ENCODE data around the gene SIRT2. TPM values are rescaled to one million over a fixed set of nuclear protein-coding genes. Genes with fewer than 3 reads are reported as not detected.
"Not testable (repeated sequence)": the region's sequence is repeated elsewhere in the genome, so short reads cannot be mapped to it uniquely, and the experiment has no call there.

SIRT2 gene
- total RNA-seq, 2 donors from 2014 or later = 31.5 to 46.0 TPM

- DNase-seq (ENCODE audit: low spot score in 2 of 2) (no peak), ATAC-seq (no peak)
- Mint-ChIP-seq H3K36me3 (peaks cover 6 to 27% of the 10 kb centered on the region in 2 donors), H3K9me3 (no peaks in the 10 kb centered on the region), H3K27ac (peak overlapping the region; percentile 55 to 88)
These were observed 8.3 kb upstream of the SIRT2 start for GRCh38 chr19:38907670-38908069.

- DNase-seq (ENCODE audit: low spot score in 2 of 2) = no peak
- Mint-ChIP-seq H3K27ac (no peak overlapping the region), H3K9me3 (no peaks in the 10 kb centered on the region), H3K36me3 (peaks cover 6 to 27% of the 10 kb centered on the region in 2 donors)
- no peak for ATAC-seq
These were observed 7.8 kb upstream of the SIRT2 start for GRCh38 chr19:38907227-38907626.

- H3K36me3 Mint-ChIP-seq = peaks cover 11 to 43% of the 10 kb centered on the region in 2 donors
- ATAC-seq = no peak
- no peaks in the 10 kb centered on the region for H3K9me3 Mint-ChIP-seq
These were observed 6.2 kb upstream of the SIRT2 start for GRCh38 chr19:38905620-38906019.

GRCh38 chr19:38904581-38905539 lies 5.4 kb upstream of the SIRT2 start:
- no peak for DNase-seq (ENCODE audit: low spot score in 2 of 2)
- Mint-ChIP-seq H3K36me3 (peaks cover 17 to 50% of the 10 kb centered on the region in 2 donors), H3K9me3 (no peaks in the 10 kb centered on the region), H3K27ac (peak overlapping the region in 1 of 2 donors; percentile 13)
- no peak for ATAC-seq

More at GRCh38 chr19:38905620-38906019, 6.2 kb upstream of the SIRT2 start:
- H3K27ac Mint-ChIP-seq = no peak overlapping the region
- no peak for DNase-seq (ENCODE audit: low spot score in 2 of 2)

- ATAC-seq (no peak), DNase-seq (ENCODE audit: low spot score in 2 of 2) (no peak)
- H3K27ac Mint-ChIP-seq = peak overlapping the region in 1 of 2 donors; percentile 3
- H3K9me3 Mint-ChIP-seq = no peaks in the 10 kb centered on the region
- H3K36me3 Mint-ChIP-seq = peaks cover 17 to 30% of the 10 kb centered on the region in 2 donors
These were observed 2.3 kb upstream of the SIRT2 start for GRCh38 chr19:38901683-38902082.

- Mint-ChIP-seq H3K27ac (peak overlapping the region; percentile 87 to 93), H3K9me3 (no peaks in the 10 kb centered on the region), H3K36me3 (peaks cover 17 to 28% of the 10 kb centered on the region in 2 donors)
- ATAC-seq (no peak), DNase-seq (ENCODE audit: low spot score in 2 of 2) (no peak)
These were observed 1.3 kb upstream of the SIRT2 start for GRCh38 chr19:38900743-38901190.

GRCh38 chr19:38900202-38900629 lies 798 bp upstream of the SIRT2 start:
- no peaks in the 10 kb centered on the region for H3K9me3 Mint-ChIP-seq
- peaks cover 17 to 23% of the 10 kb centered on the region in 2 donors for H3K36me3 Mint-ChIP-seq
- DNase-seq (ENCODE audit: low spot score in 2 of 2) (no peak), ATAC-seq (no peak)
- H3K27ac Mint-ChIP-seq = peak overlapping the region; percentile 87 to 93

- Mint-ChIP-seq H3K36me3 (peaks cover 10 to 22% of the 10 kb centered on the region in 2 donors), H3K9me3 (no peaks in the 10 kb centered on the region), H3K27ac (peak overlapping the region; percentile 87 to 97)
- no peak for DNase-seq (ENCODE audit: low spot score in 2 of 2)
- no peak for ATAC-seq
These were observed 501 bp downstream of the SIRT2 start for GRCh38 chr19:38898788-38899446.

- no peak for DNase-seq (ENCODE audit: low spot score in 2 of 2)
- Mint-ChIP-seq H3K27ac (peak overlapping the region in 1 of 2 donors; percentile 11), H3K9me3 (no peaks in the 10 kb centered on the region), H3K36me3 (no peaks in the 10 kb centered on the region)
- ATAC-seq = no peak
These were observed 4.5 kb downstream of the SIRT2 start for GRCh38 chr19:38894968-38895367.

- no peak for ATAC-seq
- Mint-ChIP-seq H3K9me3 (no peaks in the 10 kb centered on the region), H3K27ac (no peak overlapping the region), H3K36me3 (no peaks in the 10 kb centered on the region)
- no peak for DNase-seq (ENCODE audit: low spot score in 2 of 2)
These were observed 6.1 kb downstream of the SIRT2 start for GRCh38 chr19:38893341-38893771.

GRCh38 chr19:38892841-38893240 lies 6.6 kb downstream of the SIRT2 start:
- Mint-ChIP-seq H3K9me3 (no peaks in the 10 kb centered on the region), H3K27ac (no peak overlapping the region), H3K36me3 (no peaks in the 10 kb centered on the region)
- DNase-seq (ENCODE audit: low spot score in 2 of 2) = no peak
- ATAC-seq = no peak

GRCh38 chr19:38891771-38892170 lies 7.6 kb downstream of the SIRT2 start:
- no peaks in the 10 kb centered on the region for H3K36me3 Mint-ChIP-seq

GRCh38 chr19:38890686-38891085 lies 8.7 kb downstream of the SIRT2 start:
- ATAC-seq = no peak
- Mint-ChIP-seq H3K9me3 (no peaks in the 10 kb centered on the region), H3K27ac (no peak overlapping the region), H3K36me3 (no peaks in the 10 kb centered on the region)
- DNase-seq (ENCODE audit: low spot score in 2 of 2) = no peak

More at GRCh38 chr19:38891771-38892170, 7.6 kb downstream of the SIRT2 start:
- DNase-seq (ENCODE audit: low spot score in 2 of 2) = no peak
- no peak for ATAC-seq
- H3K27ac Mint-ChIP-seq = no peak overlapping the region
- no peaks in the 10 kb centered on the region for H3K9me3 Mint-ChIP-seq

GRCh38 chr19:38889803-38890202 lies 9.6 kb downstream of the SIRT2 start:
- no peak overlapping the region for H3K27ac Mint-ChIP-seq

GRCh38 chr19:38888876-38889275 lies 10.5 kb downstream of the SIRT2 start:
- DNase-seq (ENCODE audit: low spot score in 2 of 2) (no peak), ATAC-seq (no peak)
- Mint-ChIP-seq H3K27ac (no peak overlapping the region), H3K36me3 (no peaks in the 10 kb centered on the region), H3K9me3 (no peaks in the 10 kb centered on the region)

More at GRCh38 chr19:38889803-38890202, 9.6 kb downstream of the SIRT2 start:
- no peaks in the 10 kb centered on the region for H3K9me3 Mint-ChIP-seq
- no peak for ATAC-seq
- DNase-seq (ENCODE audit: low spot score in 2 of 2) = no peak
- no peaks in the 10 kb centered on the region for H3K36me3 Mint-ChIP-seq

- not testable (repeated sequence) for H3K36me3 Mint-ChIP-seq, ATAC-seq
These were observed 14.7 kb downstream of the SIRT2 start for GRCh38 chr19:38884691-38885090.

GRCh38 chr19:38883286-38883685 lies 16.1 kb downstream of the SIRT2 start:
- H3K27ac Mint-ChIP-seq = peak overlapping the region; percentile 12 to 71
- peaks cover 0 to 4% of the 10 kb centered on the region in 2 donors for H3K36me3 Mint-ChIP-seq
- ATAC-seq (no peak), DNase-seq (ENCODE audit: low spot score in 2 of 2) (no peak)
- H3K9me3 Mint-ChIP-seq = no peaks in the 10 kb centered on the region

More at GRCh38 chr19:38884691-38885090, 14.7 kb downstream of the SIRT2 start:
- DNase-seq (ENCODE audit: low spot score in 2 of 2); H3K9me3 Mint-ChIP-seq: not testable (repeated sequence)
- H3K27ac Mint-ChIP-seq = peak overlapping the region in 1 of 2 donors; percentile 22
